ENCODE data around the gene ADORA1.

GRCh38 chr1:203187689-203188264, 60.3 kb downstream of the ADORA1 start:
- TF ChIP-seq EP300 (IDR thresholded peaks at IDR 0.05; ENCODE audit: borderline replicate concordance), result no peak
- no peak for TF ChIP-seq TAF1 (IDR thresholded peaks at IDR 0.05; ENCODE audit: low read depth)
- TF ChIP-seq, protein P1, sequence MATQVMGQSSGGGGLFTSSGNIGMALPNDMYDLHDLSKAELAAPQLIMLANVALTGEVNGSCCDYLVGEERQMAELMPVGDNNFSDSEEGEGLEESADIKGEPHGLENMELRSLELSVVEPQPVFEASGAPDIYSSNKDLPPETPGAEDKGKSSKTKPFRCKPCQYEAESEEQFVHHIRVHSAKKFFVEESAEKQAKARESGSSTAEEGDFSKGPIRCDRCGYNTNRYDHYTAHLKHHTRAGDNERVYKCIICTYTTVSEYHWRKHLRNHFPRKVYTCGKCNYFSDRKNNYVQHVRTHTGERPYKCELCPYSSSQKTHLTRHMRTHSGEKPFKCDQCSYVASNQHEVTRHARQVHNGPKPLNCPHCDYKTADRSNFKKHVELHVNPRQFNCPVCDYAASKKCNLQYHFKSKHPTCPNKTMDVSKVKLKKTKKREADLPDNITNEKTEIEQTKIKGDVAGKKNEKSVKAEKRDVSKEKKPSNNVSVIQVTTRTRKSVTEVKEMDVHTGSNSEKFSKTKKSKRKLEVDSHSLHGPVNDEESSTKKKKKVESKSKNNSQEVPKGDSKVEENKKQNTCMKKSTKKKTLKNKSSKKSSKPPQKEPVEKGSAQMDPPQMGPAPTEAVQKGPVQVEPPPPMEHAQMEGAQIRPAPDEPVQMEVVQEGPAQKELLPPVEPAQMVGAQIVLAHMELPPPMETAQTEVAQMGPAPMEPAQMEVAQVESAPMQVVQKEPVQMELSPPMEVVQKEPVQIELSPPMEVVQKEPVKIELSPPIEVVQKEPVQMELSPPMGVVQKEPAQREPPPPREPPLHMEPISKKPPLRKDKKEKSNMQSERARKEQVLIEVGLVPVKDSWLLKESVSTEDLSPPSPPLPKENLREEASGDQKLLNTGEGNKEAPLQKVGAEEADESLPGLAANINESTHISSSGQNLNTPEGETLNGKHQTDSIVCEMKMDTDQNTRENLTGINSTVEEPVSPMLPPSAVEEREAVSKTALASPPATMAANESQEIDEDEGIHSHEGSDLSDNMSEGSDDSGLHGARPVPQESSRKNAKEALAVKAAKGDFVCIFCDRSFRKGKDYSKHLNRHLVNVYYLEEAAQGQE (IDR thresholded peaks at IDR 0.05; ENCODE audit: low read depth), result no peak
- no peak for TF ChIP-seq NFIC (IDR thresholded peaks at IDR 0.05)
- TF ChIP-seq MAX (IDR thresholded peaks at IDR 0.05), result no peak
- TF ChIP-seq EGR1 (IDR thresholded peaks at IDR 0.05), result no peak
- no peak for TF ChIP-seq FOXM1 (IDR thresholded peaks at IDR 0.05; ENCODE audit: borderline replicate concordance, low read depth)
- no peak for TF ChIP-seq RAD21 (IDR thresholded peaks at IDR 0.05; ENCODE audit: low read depth)
- TF ChIP-seq CEBPB (IDR thresholded peaks at IDR 0.05), result no peak

Data from Ishikawa (cell line).